Stimulated activated CD4-positive, alpha-beta T cell treated with anti-CD3 and anti-CD28 coated beads, Interleukin-2, amount 100 ng/mL, for 4 hours (primary cell): Measurements from ENCODE around the gene CREB3L1.

Experiments
- DNase-seq: peaks from one replicate; pipeline ENCODE4 v3.0.0-alpha.2; 2020; ENCODE audit warnings: low read depth

Gene CREB3L1

GRCh38 chr11:46275964-46276641 lies 1.4 kb upstream of the CREB3L1 start:
- no peak for DNase-seq

DNA sequence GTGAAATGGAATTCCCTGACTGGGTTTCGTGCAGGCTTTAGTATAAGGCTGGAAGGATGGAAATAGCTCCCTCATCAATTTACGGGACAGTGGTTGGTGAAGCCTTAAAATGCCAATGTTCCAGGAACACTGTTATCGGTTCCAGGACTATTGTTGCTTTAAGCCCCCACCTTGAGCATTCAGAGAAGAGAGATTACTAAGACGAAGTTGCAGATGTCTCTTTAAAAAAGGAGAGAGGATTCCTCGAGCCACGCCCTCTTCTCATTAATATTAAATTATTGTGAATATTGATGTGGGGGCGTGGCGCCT lies 195 bp upstream of the CREB3L1 start:
- no peak for DNase-seq

- DNase-seq = no peak
Observed at GRCh38 chr11:46278387-46279125, 1.1 kb downstream of the CREB3L1 start.

- DNase-seq = no peak
Observed at GRCh38 chr11:46279126-46280099, 2.0 kb downstream of the CREB3L1 start.

DNA sequence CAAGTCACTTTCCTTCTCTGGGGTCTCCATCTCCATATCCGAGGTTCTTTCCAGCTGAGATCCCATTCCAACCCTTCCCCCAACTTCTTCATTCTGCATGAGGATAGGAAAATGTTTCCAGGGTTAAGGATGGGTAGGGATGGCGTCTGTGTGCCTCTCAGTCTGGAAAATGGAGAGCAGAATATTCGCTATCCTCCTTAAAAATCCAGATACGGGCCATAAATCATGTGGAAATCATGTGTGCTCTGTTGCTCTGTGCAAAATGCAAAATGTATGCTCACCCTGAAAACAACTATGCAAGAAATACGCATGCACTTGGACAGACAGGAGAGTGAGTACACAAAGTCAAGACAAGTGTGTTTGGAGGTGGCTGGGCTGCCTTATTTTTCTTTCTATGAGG lies 3.2 kb downstream of the CREB3L1 start:
- DNase-seq = no peak

DNA sequence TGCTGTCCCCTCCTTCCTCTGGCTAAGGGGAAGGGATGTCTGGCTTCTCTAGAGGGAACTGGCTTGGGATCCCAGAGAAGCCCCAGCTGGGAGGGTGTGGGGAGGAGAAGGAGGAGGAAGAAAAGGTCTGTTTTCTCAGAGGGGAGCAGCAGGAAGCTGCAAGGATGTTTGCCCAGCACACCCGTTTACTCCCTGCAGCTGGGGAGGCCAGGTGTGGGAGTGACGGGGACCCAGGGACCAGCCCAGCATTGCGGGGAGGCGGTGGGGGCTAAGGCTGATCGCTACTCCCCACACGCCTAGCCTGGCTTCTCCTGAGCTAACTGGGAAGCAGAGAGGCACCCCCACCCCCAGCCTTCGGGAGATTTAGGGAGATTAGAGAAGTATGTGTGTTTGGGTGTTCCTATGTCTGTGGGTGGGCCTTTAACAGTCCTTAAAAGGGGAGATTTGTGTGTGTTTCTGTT lies 3.9 kb downstream of the CREB3L1 start:
- no peak for DNase-seq

GRCh38 chr11:46285173-46285572 lies 7.7 kb downstream of the CREB3L1 start:
- no peak for DNase-seq

- no peak for DNase-seq
Observed at GRCh38 chr11:46285594-46286033, 8.2 kb downstream of the CREB3L1 start.

DNA sequence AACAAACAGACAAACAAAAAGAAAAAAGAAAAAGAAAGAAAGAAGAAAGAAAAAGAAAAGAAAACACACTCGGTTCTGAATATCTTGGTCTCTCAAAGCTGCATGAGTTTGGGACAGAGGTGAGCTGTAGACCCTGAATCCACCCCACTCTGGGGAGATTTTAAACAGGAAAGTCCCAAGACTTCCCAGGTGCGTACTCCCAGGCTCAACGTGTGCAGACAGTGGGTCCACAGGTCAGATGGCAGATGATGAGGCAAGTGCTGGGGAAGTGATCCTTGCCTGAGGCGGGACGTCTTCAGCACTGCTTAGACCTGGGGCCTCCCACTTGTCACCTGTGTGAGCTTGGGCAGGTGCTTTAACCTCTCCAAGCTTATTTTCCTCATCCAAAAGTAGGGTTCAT lies 9.3 kb downstream of the CREB3L1 start:
- DNase-seq = no peak

DNA sequence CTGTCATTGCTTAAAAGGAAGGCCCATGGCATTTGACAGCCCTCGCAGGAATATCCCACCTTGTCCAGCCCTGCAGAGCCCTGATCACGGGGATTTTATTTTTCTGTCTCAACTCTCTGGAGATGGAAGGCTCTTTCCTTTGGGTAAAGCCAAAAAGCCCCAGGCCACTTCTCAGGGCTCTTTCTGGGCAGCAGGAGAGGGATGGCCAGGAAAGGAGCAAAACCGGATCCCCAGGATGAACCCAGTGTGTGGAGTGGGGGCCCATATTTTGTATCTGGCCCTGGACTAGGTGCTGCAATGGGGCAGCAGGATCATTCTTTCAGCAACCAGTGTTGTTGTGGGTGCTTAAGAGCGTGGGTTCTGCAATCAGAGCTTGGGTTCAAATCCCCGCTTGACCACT lies 11.0 kb downstream of the CREB3L1 start:
- no peak for DNase-seq

DNA sequence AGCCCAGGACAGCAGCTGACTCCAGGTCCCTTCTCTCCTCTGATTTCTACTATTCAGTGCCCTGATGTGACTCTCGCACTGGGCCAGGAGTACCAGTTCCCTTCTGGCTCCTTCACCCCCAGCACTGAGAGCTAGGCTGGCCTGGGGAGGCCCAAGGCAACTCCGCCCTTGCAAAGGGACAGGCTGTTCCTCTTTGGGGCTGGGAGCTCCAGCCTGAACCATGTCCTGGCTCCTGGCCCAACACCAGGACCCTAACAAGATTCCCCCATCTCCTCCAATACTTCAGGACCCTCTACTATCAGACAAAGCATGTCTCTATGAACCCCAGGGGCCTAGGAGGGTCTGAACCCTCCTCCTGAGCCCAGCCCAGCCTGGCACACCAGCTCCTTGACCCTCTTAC lies 12.5 kb downstream of the CREB3L1 start:
- no peak for DNase-seq

DNA sequence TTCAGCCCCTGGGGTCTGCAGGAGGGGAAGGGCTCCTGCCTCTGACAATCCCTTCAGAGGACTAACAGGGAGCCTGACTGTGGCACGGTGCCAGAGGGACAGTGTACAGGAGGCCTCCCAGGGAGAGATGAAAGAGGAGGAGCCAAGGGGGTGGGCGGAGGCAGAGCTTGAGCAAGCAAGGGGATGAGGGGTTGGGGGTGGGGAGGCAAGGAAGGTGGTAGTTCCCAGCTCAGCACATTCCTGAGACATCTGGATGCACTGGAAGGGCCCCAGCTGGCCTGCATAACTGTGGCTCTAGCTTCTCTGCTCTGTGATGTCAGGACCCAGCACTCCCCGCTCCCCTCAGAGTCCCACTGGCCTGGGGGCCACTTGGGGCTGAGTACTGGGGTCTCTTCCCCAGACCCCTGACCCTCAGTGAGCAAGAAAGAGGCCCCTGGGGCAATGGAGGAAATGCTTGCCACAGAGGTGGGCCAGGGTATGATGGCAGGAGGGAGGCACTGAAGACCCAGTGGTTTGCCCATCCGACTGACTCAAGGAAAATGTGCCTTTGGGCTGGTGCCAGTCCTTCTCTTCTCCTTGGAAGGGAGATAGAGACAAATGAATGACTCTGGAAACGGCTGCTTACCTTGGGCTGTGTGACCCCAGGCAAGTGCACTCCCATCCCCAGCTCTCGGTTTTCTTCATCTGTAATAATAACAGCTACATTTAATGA lies 13.3 kb downstream of the CREB3L1 start:
- DNase-seq = no peak

- DNase-seq = no peak
Observed at GRCh38 chr11:46291441-46292150, 14.1 kb downstream of the CREB3L1 start.

- DNase-seq = no peak
Observed at GRCh38 chr11:46293066-46293465, 15.6 kb downstream of the CREB3L1 start.

GRCh38 chr11:46293641-46294103 lies 16.2 kb downstream of the CREB3L1 start:
- no peak for DNase-seq

DNA sequence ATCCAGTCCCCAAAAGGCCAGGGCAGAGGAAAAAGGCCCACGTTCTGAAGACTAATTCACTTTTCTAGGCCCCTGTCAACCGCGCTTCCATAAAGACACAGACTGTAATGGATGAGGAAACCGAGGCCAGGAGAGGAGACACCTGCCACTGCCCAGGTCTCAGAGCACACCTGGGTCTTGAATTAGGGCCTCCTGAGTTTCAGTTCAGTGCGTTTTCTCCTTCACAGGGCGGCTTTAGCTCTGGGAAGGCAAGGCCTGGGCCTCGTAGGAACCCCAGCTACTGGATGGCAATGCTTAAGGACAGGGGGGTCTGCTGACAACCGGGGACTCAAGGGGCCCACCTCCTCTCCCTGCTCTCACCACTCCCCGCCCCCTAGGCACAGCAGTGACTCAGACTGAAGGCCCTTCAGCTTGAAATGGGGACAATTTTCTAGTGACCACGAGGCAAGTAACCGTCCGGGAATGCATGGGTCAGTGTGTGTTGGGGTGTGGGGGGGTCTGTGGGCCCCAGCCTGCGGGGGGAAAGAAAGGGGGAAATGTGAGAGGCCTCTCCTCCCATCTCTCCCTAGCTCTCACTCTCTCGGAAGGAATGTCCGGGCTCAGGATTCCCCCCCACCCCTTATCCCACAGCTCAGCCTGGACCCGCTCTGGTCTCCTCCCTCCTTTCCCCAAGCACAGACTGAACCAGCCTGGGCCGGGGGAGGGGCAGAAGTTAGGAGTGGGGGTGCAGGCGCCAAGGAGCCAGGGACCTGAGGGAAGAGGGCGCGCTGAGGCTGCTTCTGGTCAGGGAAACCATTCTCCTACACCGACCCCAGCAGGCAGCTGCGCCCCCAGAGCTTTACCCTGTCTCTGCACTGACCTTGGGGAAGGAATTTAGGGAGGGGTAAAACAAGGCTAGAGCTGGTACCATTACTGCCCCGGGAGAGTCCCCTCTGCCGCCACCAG lies 17.2 kb downstream of the CREB3L1 start:
- no peak for DNase-seq

DNA sequence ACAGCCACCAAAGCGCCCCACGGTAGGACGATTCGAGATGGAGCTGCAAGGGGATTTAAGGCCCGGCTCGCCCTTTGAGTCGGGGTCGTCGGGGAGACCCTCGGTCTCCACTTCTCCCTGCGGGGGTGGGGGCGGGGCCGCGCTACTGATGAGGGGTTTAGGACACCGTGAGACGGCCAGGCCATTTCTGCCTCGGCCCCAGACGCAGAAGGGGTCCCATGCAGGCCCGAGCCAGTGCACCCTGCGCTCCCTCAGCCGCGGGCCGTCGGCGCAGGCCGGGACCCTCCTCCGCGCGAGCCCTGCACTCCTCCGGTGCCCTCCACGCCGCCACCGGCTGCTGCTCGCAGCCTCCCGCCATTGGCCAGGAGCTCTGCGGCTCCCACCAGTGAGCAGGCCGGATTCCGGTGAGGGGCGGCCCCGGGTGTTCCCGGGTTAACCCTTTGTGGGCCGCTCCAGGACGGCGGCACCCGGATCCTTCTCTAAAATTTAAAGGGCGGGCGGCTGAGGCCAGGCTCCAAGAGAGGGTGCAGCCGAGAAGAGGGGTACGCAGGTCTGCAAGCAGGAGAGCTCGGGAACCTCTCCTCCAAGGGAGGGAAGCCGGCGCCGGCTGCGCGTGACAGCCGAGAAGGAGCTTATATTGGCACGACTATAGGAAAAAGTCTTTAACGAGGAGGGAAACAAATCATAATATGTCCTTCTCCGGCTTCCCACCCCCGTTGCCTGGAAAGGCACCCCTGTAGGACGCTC lies 18.0 kb downstream of the CREB3L1 start:
- DNase-seq = peak; percentile 63

GRCh38 chr11:46296059-46296527 lies 18.6 kb downstream of the CREB3L1 start:
- no peak for DNase-seq
